Heart right ventricle (tissue), 16 donors: Measurements from ENCODE around the gene PRSS1. TPM values are rescaled to one million over a fixed set of nuclear protein-coding genes. Genes with fewer than 3 reads are reported as not detected.
"Not testable (repeated sequence)": the region's sequence is repeated elsewhere in the genome, so short reads cannot be mapped to it uniquely, and the experiment has no call there.

Source experiments
- ATAC-seq, 8 donors: fragments of 200-7000 bp; cut with Tn5 transposase; one replicate each; pipeline ENCODE4 v1.9.1; 2020; ENCODE audit warnings: mild to moderate bottlenecking in 8 of 8, moderate library complexity in 8 of 8, moderate number of reproducible peaks in 1 of 8
- DNase-seq, 2 donors: peaks; one replicate each; pipeline ENCODE4 v3.0.0-alpha.2; 2020
- H3K27ac ChIP-seq, 10 donors: fragments of 200-600 bp; sonication (generic) in 2 of 10; one replicate each; pipeline versions ENCODE4 v1.5.0 to v1.8.0; 2020 to 2022; ENCODE audit warnings: mild to moderate bottlenecking in 3 of 10
- H3K27me3 ChIP-seq, 7 donors: fragments of 200-600 bp; one replicate each; pipeline ENCODE4 v1.8.0; 2021 to 2022; ENCODE audit warnings: mild to moderate bottlenecking in 2 of 7
- H3K36me3 ChIP-seq, 9 donors: fragments of 200-600 bp; sonication (generic) in 1 of 9; one replicate each; pipeline versions ENCODE4 v1.5.0 to v1.8.0; 2020 to 2022; ENCODE audit warnings: mild to moderate bottlenecking in 2 of 9
- H3K4me1 ChIP-seq, 9 donors: fragments of 200-600 bp; sonication (generic) in 1 of 9; one replicate each; pipeline versions ENCODE4 v1.5.0 to v1.8.0; 2020 to 2022; ENCODE audit warnings: mild to moderate bottlenecking in 4 of 9
- H3K4me3 ChIP-seq, 10 donors: fragments of 200-600 bp; sonication (generic) in 2 of 10; one replicate each; pipeline versions ENCODE4 v1.5.0 to v1.8.0; 2020 to 2022; ENCODE audit warnings: mild to moderate bottlenecking in 7 of 10, moderate library complexity in 2 of 10
- H3K9me3 ChIP-seq, 11 donors: fragments of 200-600 bp in 10 of 11; sonication (generic) in 2 of 11; one replicate each; pipeline versions ENCODE4 v1.5.0 to v1.8.0; 2013 to 2022; ENCODE audit warnings: mild to moderate bottlenecking in 2 of 11, control low read depth in 1 of 11, moderate library complexity in 1 of 11
- CTCF ChIP-seq, 9 donors: fragments of 200-600 bp; sonication (generic) in 2 of 9; IDR thresholded peaks; one replicate each; pipeline versions ENCODE4 v1.5.0 to v1.8.0; 2021 to 2022; ENCODE audit warnings: antibody characterized with exemption in 9 of 9, mild to moderate bottlenecking in 5 of 9, moderate library complexity in 1 of 9
- WGBS, 2 donors: extraction: QIAGEN DNeasy Blood & Tissue Kit; methylation state at CpG; one replicate each; pipeline ENCODE4 v1.1.7; 2013; ENCODE audit warnings: inconsistent platforms in 1 of 2; 5-methylcytosine and 5-hydroxymethylcytosine counted together
- intact Hi-C, 10 donors: fragments of 100-400 bp; cut with DNase I; formaldehyde crosslinking; loops; one replicate each; pipeline versions ENCODE4 v1.11.1 to v1.14.2; 2022
- polyA plus RNA-seq, 2 donors: library from polyadenylated mRNA; stranded (reverse); fragments of 200-250 nt; gene quantifications; one replicate each; pipeline ENCODE4 v1.2.3, GENCODE V29; 2013
- total RNA-seq, 10 donors: library from RNA; stranded (reverse); fragmentation: NEBNext Ultra II Directional in 3 of 10; extraction: Animal tissue kit (Norgen Biotek cat#: 25700) in 3 of 10; gene quantifications; one replicate each; pipeline versions ENCODE4 v1.2.1 to v1.2.4, GENCODE V29; 2021 to 2023
- donor health status: Arrhythmogenic right ventricular cardiomyopathy.
- donor health status: ischemic (EF 13 %, LVEDD 7.1; RV severe dilation, severe dysfunction).
- donor health status: healthy with polysubstance abuse.
- donor health status: DM: no; HTN: yes; CAD: no.
- donor health status: DM: no; HTN: no; CAD: no.
- donor health status: ischemic (EF 25% LVEDD 6.9; RV normal size, moderate dysfunction).
- donor health status: ischemic (EF 25% LVEDD 5.7; RV mildly dilated, moderate dysfunction).
- donor health status: healthy.
- donor health status: DM: yes; HTN: yes; CAD: no.
- donor health status: Ischemic cardiomyopathy.
- donor health status: ischemic (EF 35%, LVEDD 5.7; RV mildly dilated, moderate dysfunction).
- donor health status: nonischemic (EF 11% LVEDD 7.7; RV severe dilation, severe dysfunction).
- donor health status: DM: yes; HTN: yes; CAD: no.
- donor health status: PGD.
- donor health status: ischemic (EF 29% LVEDD 5.4; RV normal size, mild dysfunction).
- donor health status: nonischemic (EF 23%, LVEDD 6.1; RV moderate dilation, normal function).

Gene PRSS1
- total and polyA plus RNA-seq, 12 donors: 0.75 to 4.3 (median 3.7) TPM; not detected in 4

- TF ChIP-seq CTCF (IDR thresholded peaks at IDR 0.05): no peak
- DNase-seq (no peak), ATAC-seq (no peak)
- H3K9me3 ChIP-seq: peaks cover 0 to 3% (median 0%) of the 10 kb centered on the region in 11 donors
- H3K27ac ChIP-seq: no peak overlapping the region
- H3K4me3 ChIP-seq: no peak overlapping the region
- intact Hi-C loops: no loop called here
- 66 to 85% methylated on average over 10 of the region's 10 CpGs for WGBS, 2 donors
- H3K27me3 ChIP-seq: no peaks in the 10 kb centered on the region
- H3K4me1 ChIP-seq: no peaks in the 10 kb centered on the region
- no peaks in the 10 kb centered on the region for H3K36me3 ChIP-seq
These were observed 5.7 kb downstream of the PRSS1 start for GRCh38 chr7:142754681-142755575.

- H3K4me1 ChIP-seq, H3K9me3 ChIP-seq, H3K4me3 ChIP-seq, H3K36me3 ChIP-seq, H3K27ac ChIP-seq, ATAC-seq, intact Hi-C loops, DNase-seq: not testable (repeated sequence)
- WGBS, 2 donors: 63 to 80% methylated on average over 3 of the region's 3 CpGs
- peaks cover 0 to 11% (median 0%) of the 10 kb centered on the region in 7 donors for H3K27me3 ChIP-seq
These were observed 9.0 kb downstream of the PRSS1 start for GRCh38 chr7:142758312-142758711.

DNA sequence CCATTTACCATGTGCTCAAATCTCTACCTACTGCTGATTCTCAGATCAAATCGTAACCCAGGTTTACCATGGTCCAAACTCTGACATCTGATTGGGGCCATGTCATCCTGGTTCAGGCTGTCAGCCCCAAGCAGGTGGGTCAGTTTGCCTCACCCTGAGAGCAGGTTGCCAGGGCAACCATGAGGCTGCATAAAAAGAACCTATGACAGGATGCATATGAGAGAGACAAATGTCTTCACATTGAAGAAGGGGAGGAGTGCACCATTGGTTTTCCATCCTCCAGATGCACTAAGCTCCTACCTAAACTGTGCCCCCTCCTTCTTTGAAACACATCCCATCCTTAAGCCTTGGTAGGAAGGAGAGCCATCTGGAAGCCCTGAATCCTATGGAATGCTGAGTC, 10.2 kb downstream of the PRSS1 start:
- H3K36me3 ChIP-seq: no peaks in the 10 kb centered on the region
- no peak overlapping the region for H3K4me3 ChIP-seq
- H3K4me1 ChIP-seq: no peaks in the 10 kb centered on the region
- ATAC-seq: no peak
- no peak overlapping the region for H3K27ac ChIP-seq
- WGBS, 2 donors: 82 to 94% methylated on average over 1 of the region's 1 CpG
- TF ChIP-seq CTCF (IDR thresholded peaks at IDR 0.05): no peak
- H3K27me3 ChIP-seq: peaks cover 0 to 12% (median 0%) of the 10 kb centered on the region in 7 donors
- DNase-seq: no peak
- intact Hi-C loops: no loop called here
- peaks cover 0 to 3% (median 0%) of the 10 kb centered on the region in 11 donors for H3K9me3 ChIP-seq

GRCh38 chr7:142760071-142760642, 10.9 kb downstream of the PRSS1 start:
- 56 to 79% methylated on average over 5 of the region's 5 CpGs for WGBS, 2 donors
- ATAC-seq: peak in 1 of 8 donors; percentile 25
- intact Hi-C loops: no loop called here

DNA sequence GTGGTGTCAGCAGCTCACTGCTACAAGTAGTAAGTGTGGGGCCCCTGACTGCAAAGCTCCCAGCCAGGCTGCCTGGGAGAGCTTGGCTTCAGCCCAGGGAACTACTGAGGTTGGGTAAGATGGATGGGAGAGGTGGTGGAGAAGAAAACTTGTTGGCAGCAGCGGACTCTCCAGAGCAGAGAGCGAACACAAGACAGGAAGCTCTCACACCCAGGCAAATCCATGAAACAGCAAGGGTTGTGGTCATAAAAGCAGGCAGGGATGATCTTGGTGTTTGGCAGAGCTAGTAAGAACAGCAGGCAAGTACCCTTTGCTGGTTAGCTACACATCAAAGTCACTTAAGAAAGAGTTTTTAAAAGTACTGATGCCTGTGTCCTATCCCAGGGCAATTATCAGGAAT, 12.3 kb downstream of the PRSS1 start:
- H3K9me3 ChIP-seq, intact Hi-C loops, H3K36me3 ChIP-seq, H3K4me3 ChIP-seq, H3K4me1 ChIP-seq, DNase-seq, ATAC-seq, H3K27ac ChIP-seq: not testable (repeated sequence)
- 69 to 86% methylated on average over 2 of the region's 2 CpGs for WGBS, 2 donors
- peaks cover 0 to 12% (median 0%) of the 10 kb centered on the region in 7 donors for H3K27me3 ChIP-seq

More at GRCh38 chr7:142760071-142760642, 10.9 kb downstream of the PRSS1 start:
- Histone ChIP-seq H3K9me3 (peaks cover 0 to 3% (median 0%) of the 10 kb centered on the region in 11 donors), H3K27me3 (peaks cover 0 to 12% (median 0%) of the 10 kb centered on the region in 7 donors), H3K4me1 (no peaks in the 10 kb centered on the region), H3K36me3 (no peaks in the 10 kb centered on the region), H3K4me3 (no peak overlapping the region), H3K27ac (no peak overlapping the region)
- TF ChIP-seq CTCF (IDR thresholded peaks at IDR 0.05): no peak
- no peak for DNase-seq
